HepG2 (cell line): ENCODE measurements around the gene ANKRD55. TPM values are rescaled to one million over a fixed set of nuclear protein-coding genes. Genes with fewer than 3 reads are reported as not detected.

Source experiments
- ATAC-seq: fragments of 200-7000 bp; cut with Tn5 transposase; 3 replicates; pipeline ENCODE4 v1.9.1; 2020; ENCODE audit warnings: mild to moderate bottlenecking, moderate library complexity
- BruUV-seq: library from RNA; stranded (reverse); fragments of 400-500 nt; replicated peaks from 2 replicates; lab custom pipeline; 2021; lab: Mats Ljungman, UMichigan
- CTCF ChIA-PET: fragments of 300-600 bp; formaldehyde crosslinking; extraction: SDS; loops from one replicate; lab custom pipeline; 2021; ENCODE audit warnings: low total read pairs, inconsistent platforms, low intra/inter-chr PET ratio; lab: Yijun Ruan, JAX
- POLR2A ChIA-PET: fragments of 350-600 bp; sonication (Branson Sonifier 250); formaldehyde crosslinking; loops from one replicate; lab custom pipeline; 2020; ENCODE audit warnings: antibody characterized with exemption, inconsistent platforms; lab: Yijun Ruan, JAX
- DNase-seq: peaks from one replicate; pipeline ENCODE4 v3.0.0-alpha.2; 2015; ENCODE audit warnings: low spot score
- FAIRE-seq: peaks from 3 replicates; lab custom pipeline; 2011; peaks lifted over from hg19 to GRCh38; lab: Jason Lieb, UNC
- H2AFZ ChIP-seq: one replicate; pipeline ENCODE4 v1.6.1; 2011; ENCODE audit warnings: low read length, inconsistent platforms
- H3K27ac ChIP-seq: fragments of 300-600 bp; 3 replicates; pipeline ENCODE4 v1.8.0; 2011; ENCODE audit warnings: mixed run types, mild to moderate bottlenecking, mixed read lengths, low read length, inconsistent platforms; ENCODE audit not compliant: insufficient read depth; ENCODE audit errors: extremely low read length
- H3K27me3 ChIP-seq, 2 experiments: fragments of 200-600 bp in 1 of 2; 2 replicates in 1 of 2; 3 replicates in 1 of 2; pipeline versions ENCODE4 v1.6.0 to v1.8.0; 2011; ENCODE audit warnings: low read length in 2 of 2, mild to moderate bottlenecking in 2 of 2, moderate library complexity in 2 of 2, inconsistent platforms in 1 of 2; ENCODE audit not compliant: insufficient read depth in 2 of 2, control insufficient read depth in 1 of 2
- H3K36me3 ChIP-seq, 2 experiments: fragments of 200-600 bp in 1 of 2; replicated peaks in 1 of 2; 2 replicates in 1 of 2; 3 replicates in 1 of 2; pipeline versions ENCODE4 v1.5.1 to v1.8.0; 2011; ENCODE audit warnings: low read length in 2 of 2, inconsistent platforms in 1 of 2; ENCODE audit not compliant: insufficient read depth in 2 of 2, control insufficient read depth in 1 of 2
- H3K4me1 ChIP-seq: 2 replicates; pipeline ENCODE4 v1.5.1; 2012; ENCODE audit warnings: low read length, inconsistent platforms; ENCODE audit not compliant: insufficient read depth
- H3K4me2 ChIP-seq: 2 replicates; pipeline ENCODE4 v1.6.0; 2011; ENCODE audit warnings: low read depth, low read length, inconsistent platforms
- H3K4me3 ChIP-seq, 3 experiments: fragments of 200-600 bp in 1 of 3; sonication (generic), shearing (Covaris generic) in 1 of 3; replicated peaks in 1 of 3; 2 replicates each; pipeline ENCODE4 v1.5.1; 2011 to 2016; ENCODE audit warnings: low read length in 3 of 3, inconsistent platforms in 2 of 3, low read depth in 2 of 3, mild to moderate bottlenecking in 2 of 3, control low read depth in 1 of 3, mixed read lengths in 1 of 3; ENCODE audit not compliant: insufficient read depth in 1 of 3
- H3K79me2 ChIP-seq: one replicate; pipeline ENCODE4 v1.6.1; 2011; ENCODE audit warnings: low read length, inconsistent platforms; ENCODE audit not compliant: insufficient read depth
- H3K9ac ChIP-seq: 2 replicates; pipeline ENCODE4 v1.6.0; 2011; ENCODE audit warnings: mild to moderate bottlenecking, low read depth, low read length, inconsistent platforms; ENCODE audit not compliant: insufficient read depth
- H3K9me3 ChIP-seq: 2 replicates; pipeline ENCODE4 v1.5.1; 2012; ENCODE audit warnings: mild to moderate bottlenecking, low read length
- H4K20me1 ChIP-seq: 2 replicates; pipeline ENCODE4 v1.6.0; 2011; ENCODE audit warnings: inconsistent platforms, mild to moderate bottlenecking, low read length, moderate library complexity; ENCODE audit not compliant: insufficient read depth
- ERF ChIP-seq: IDR thresholded peaks from 2 replicates; pipeline ENCODE4 v1.6.1; 2018; ENCODE audit warnings: missing biosample characterization, missing genetic modification reagents
- HNRNPUL1 ChIP-seq: fragments of 200-400 bp; formaldehyde crosslinking; IDR thresholded peaks from 2 replicates; pipeline ENCODE4 v1.6.1; 2017; ENCODE audit warnings: low read depth, mild to moderate bottlenecking, low read length, moderate library complexity
- NCOA5 ChIP-seq: sonication (generic); formaldehyde crosslinking; IDR thresholded peaks from 2 replicates; pipeline ENCODE4 v1.4.0; 2020; ENCODE audit warnings: missing genetic modification reagents
- RERE ChIP-seq: IDR thresholded peaks from 2 replicates; pipeline ENCODE4 v1.6.1; 2016; ENCODE audit warnings: low read depth, missing genetic modification reagents, missing compliant biosample characterization
- TIGD3 ChIP-seq: sonication (generic); formaldehyde crosslinking; IDR thresholded peaks from 2 replicates; pipeline ENCODE4 v1.5.1; 2020; ENCODE audit warnings: mild to moderate bottlenecking, missing genetic modification reagents, borderline replicate concordance
- UBTF ChIP-seq: sonication (generic); formaldehyde crosslinking; IDR thresholded peaks from 2 replicates; pipeline ENCODE4 v1.4.0; 2020; ENCODE audit warnings: mild to moderate bottlenecking, missing genetic modification reagents
- ZFP36L1 ChIP-seq: sonication (generic); formaldehyde crosslinking; IDR thresholded peaks from 2 replicates; pipeline ENCODE4 v1.8.0; 2022; ENCODE audit warnings: mild to moderate bottlenecking, missing genetic modification reagents, moderate library complexity
- ZNF383 ChIP-seq: sonication (generic); formaldehyde crosslinking; IDR thresholded peaks from 2 replicates; pipeline ENCODE4 v1.4.0; 2020; ENCODE audit warnings: missing genetic modification reagents, mild to moderate bottlenecking, borderline replicate concordance
- ZNF775 ChIP-seq: sonication (generic); formaldehyde crosslinking; IDR thresholded peaks from 2 replicates; pipeline ENCODE4 v1.4.0; 2020; ENCODE audit warnings: missing genetic modification reagents, mild to moderate bottlenecking, moderate library complexity, borderline replicate concordance
- WGBS: methylation state at CpG from one replicate; pipeline ENCODE4 v1.1.6; 2017; ENCODE audit warnings: low lambda C conversion rate; 5-methylcytosine and 5-hydroxymethylcytosine counted together
- in situ Hi-C: cut with HindIII; loops from 2 replicates; pipeline ENCODE4 v1.10.0; 2017; ENCODE audit warnings: low pct_unique_long_range_greater_than_20kb; ENCODE audit not compliant: extremely low pct_ligation_motif_present
- intact Hi-C: fragments of 100-400 bp; cut with micrococcal nuclease; formaldehyde crosslinking; loops from one replicate; pipeline ENCODE4 v1.10.0; 2022; ENCODE audit not compliant: unreplicated experiment
- polyA plus RNA-seq, 8 experiments: library from polyadenylated mRNA; depleted of rRNA in 3 of 8; stranded (reverse) in 7 of 8; unstranded in 1 of 8; fragments of >200 nt; fragmentation: Illumina TruSeq in 4 of 8; extraction: Trizol in 4 of 8; gene quantifications; 2 replicates each; pipeline versions ENCODE4 v1.2.1 to v1.2.3, GENCODE V29; 2011 to 2016; ENCODE audit warnings: low read depth in 4 of 8, missing spikeins in 1 of 8, mixed read lengths in 1 of 8; ENCODE audit not compliant: insufficient read depth in 1 of 8
- total RNA-seq, 5 experiments: library from RNA; depleted of rRNA; stranded (reverse); fragments of >200 nt; fragmentation: Illumina TruSeq; extraction: Trizol; gene quantifications; 2 replicates each; pipeline ENCODE4 v1.2.3, GENCODE V29; 2016; ENCODE audit warnings: low read depth in 1 of 5

The ANKRD55 gene
- total and polyA plus RNA-seq, 2 of the 13 experiments (the other 11 are each of a cell fraction or from before 2014, with no cell fraction given) = 0.11 to 0.28 TPM

GRCh38 chr5:56085193-56085592, 147.9 kb downstream of the ANKRD55 start:
- ChIA-PET CTCF (no interaction called here), POLR2A (no interaction called here)
- Histone ChIP-seq H3K4me3 (no peak overlapping the region), H2AFZ (no peak overlapping the region), H3K9ac (no peak overlapping the region), H3K36me3 (no peaks in the 10 kb centered on the region), H3K27me3 (no peaks in the 10 kb centered on the region), H3K4me2 (no peak overlapping the region), H3K4me1 (peaks cover 48% of the 10 kb centered on the region), H4K20me1 (no peaks in the 10 kb centered on the region), H3K79me2 (no peaks in the 10 kb centered on the region), H3K9me3 (no peaks in the 10 kb centered on the region), H3K27ac (no peak overlapping the region)
- intact Hi-C loops = no loop called here
- in situ Hi-C loops = no loop called here
- no peak for DNase-seq
- no peak for FAIRE-seq
- BruUV-seq = no TSS peak
- WGBS = 79% methylated on average over 3 of the region's 3 CpGs
- TF ChIP-seq NCOA5 (CRISPR knock-in tag) (no peak), ZFP36L1 (CRISPR knock-in tag) (no peak), HNRNPUL1 (no peak), TIGD3 (CRISPR knock-in tag) (no peak)
- no peak for ATAC-seq

DNA sequence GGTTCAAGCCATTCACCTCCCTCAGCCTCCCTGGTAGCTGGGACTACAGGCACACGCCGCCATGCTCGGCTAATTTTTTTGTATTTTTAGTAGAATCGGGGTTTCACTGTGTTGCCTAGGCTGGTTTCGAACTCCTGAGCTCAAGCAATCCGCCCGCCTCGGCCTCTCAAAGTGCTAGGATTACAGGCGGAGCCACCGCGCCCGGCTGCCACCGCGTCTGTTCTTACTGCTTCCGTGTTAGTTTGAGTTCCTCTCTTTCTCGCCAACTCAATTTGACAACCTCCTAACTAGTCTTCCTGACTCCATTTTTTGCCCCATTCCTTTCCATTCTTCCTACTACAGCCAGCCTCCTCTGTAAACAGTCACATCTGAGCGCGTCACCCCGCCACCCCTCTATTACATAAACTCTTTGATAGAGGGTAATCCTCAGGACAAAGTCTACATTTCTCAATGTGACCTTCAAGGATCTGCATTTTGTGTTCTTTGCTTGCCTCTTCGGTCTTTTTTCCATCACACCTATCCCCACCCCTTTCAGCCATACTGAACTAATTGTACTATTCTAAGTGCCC, 149.8 kb downstream of the ANKRD55 start:
- no peak overlapping the region for H2AFZ ChIP-seq
- in situ Hi-C loops (no loop called here), intact Hi-C loops (no loop called here)
- H3K4me1 ChIP-seq = peaks cover 48% of the 10 kb centered on the region
- no peak for DNase-seq
- H3K36me3 ChIP-seq = no peaks in the 10 kb centered on the region
- no peak overlapping the region for H3K9ac ChIP-seq
- 98% methylated on average over 20 of the region's 20 CpGs for WGBS
- no TSS peak for BruUV-seq
- H3K4me2 ChIP-seq = no peak overlapping the region
- ChIA-PET POLR2A (no interaction called here), CTCF (no interaction called here)
- no peaks in the 10 kb centered on the region for H4K20me1 ChIP-seq
- H3K79me2 ChIP-seq = no peaks in the 10 kb centered on the region
- no peak overlapping the region for H3K4me3 ChIP-seq
- H3K27ac ChIP-seq = no peak overlapping the region
- H3K9me3 ChIP-seq = no peaks in the 10 kb centered on the region
- no peaks in the 10 kb centered on the region for H3K27me3 ChIP-seq
- FAIRE-seq = no peak
- ATAC-seq = no peak
- TF ChIP-seq ERF (no peak), ZNF383 (no peak), RERE (CRISPR knock-in tag) (no peak), ZNF775 (no peak), UBTF (CRISPR knock-in tag) (no peak)
